DND-41 (cell line): ENCODE measurements around the gene LGALSL.

ENCODE experiments used
- CTCF ChIP-seq: IDR thresholded peaks from 2 replicates; pipeline ENCODE4 v1.5.1; 2012; ENCODE audit warnings: borderline replicate concordance, low read length, moderate library complexity, mild to moderate bottlenecking; ENCODE audit not compliant: poor library complexity, severe bottlenecking; ENCODE audit errors: extremely low read depth
- EZH2 ChIP-seq: IDR thresholded peaks from 3 replicates; pipeline ENCODE4 v1.6.1; 2012; ENCODE audit warnings: borderline replicate concordance, low read depth, mild to moderate bottlenecking, moderate library complexity, low read length, inconsistent platforms; ENCODE audit not compliant: severe bottlenecking

- TF ChIP-seq CTCF, result no peak
- no peak for TF ChIP-seq EZH2
Observed at GRCh38 chr2:64477037-64477436, 23.1 kb downstream of the LGALSL start.
